WTC11 (cell line): Measurements from ENCODE around the gene HBA2.

ENCODE experiments used
- CREB1 ChIP-seq: sonication (generic); formaldehyde crosslinking; IDR thresholded peaks from 2 replicates; pipeline ENCODE4 v1.8.0; 2023; ENCODE audit warnings: mild to moderate bottlenecking, missing genetic modification reagents
- FOXP1 ChIP-seq: sonication (generic); formaldehyde crosslinking; IDR thresholded peaks from 2 replicates; pipeline ENCODE4 v1.8.0; 2022; ENCODE audit warnings: missing genetic modification reagents, mild to moderate bottlenecking, moderate library complexity, borderline replicate concordance
- MXD4 ChIP-seq: fragments of 250-450 bp; sonication (Bioruptor Pico); IDR thresholded peaks from 2 replicates; pipeline ENCODE4 v1.8.0; 2021; ENCODE audit warnings: mild to moderate bottlenecking, moderate library complexity, borderline replicate concordance
- NR1H2 ChIP-seq: sonication (generic); formaldehyde crosslinking; IDR thresholded peaks from 2 replicates; pipeline ENCODE4 v1.9.0; 2021; ENCODE audit warnings: mild to moderate bottlenecking, moderate library complexity, missing genetic modification reagents
- RELA ChIP-seq: sonication (generic); formaldehyde crosslinking; IDR thresholded peaks from 2 replicates; pipeline ENCODE4 v1.8.1; 2022; ENCODE audit warnings: missing genetic modification reagents, mild to moderate bottlenecking, borderline replicate concordance
- SOX15 ChIP-seq: fragments of 250-450 bp; sonication (Bioruptor Pico); IDR thresholded peaks from 2 replicates; pipeline ENCODE4 v1.9.0; 2021; ENCODE audit warnings: mild to moderate bottlenecking
- SP1 ChIP-seq: sonication (generic); formaldehyde crosslinking; conservative IDR thresholded peaks from 2 replicates; pipeline ENCODE4 v1.8.1; 2022; ENCODE audit warnings: missing genetic modification reagents
- TF ChIP-seq, protein P1 (sequence below): fragments of 200-600 bp; IDR thresholded peaks from 2 replicates; pipeline ENCODE4 v1.8.0; 2022; ENCODE audit warnings: antibody characterized with exemption
- TF ChIP-seq, protein P2 (sequence below): sonication (generic); formaldehyde crosslinking; IDR thresholded peaks from 2 replicates; pipeline ENCODE4 v1.8.0; 2022; ENCODE audit warnings: mild to moderate bottlenecking, missing genetic modification reagents
- TF ChIP-seq, protein P3 (sequence below): sonication (generic); formaldehyde crosslinking; IDR thresholded peaks from 2 replicates; pipeline ENCODE4 v1.8.0; 2022; ENCODE audit warnings: missing genetic modification reagents
- TF ChIP-seq, protein P4 (sequence below): sonication (generic); formaldehyde crosslinking; IDR thresholded peaks from 2 replicates; pipeline ENCODE4 v1.8.1; 2023; ENCODE audit warnings: mild to moderate bottlenecking, missing genetic modification reagents, moderate library complexity
- TF ChIP-seq, protein P5 (sequence below): sonication (generic); formaldehyde crosslinking; IDR thresholded peaks from 2 replicates; pipeline ENCODE4 v1.8.1; 2023; ENCODE audit warnings: mild to moderate bottlenecking, missing genetic modification reagents
- TF ChIP-seq, protein P6 (sequence below): sonication (generic); formaldehyde crosslinking; IDR thresholded peaks from 2 replicates; pipeline ENCODE4 v1.8.1; 2023; ENCODE audit warnings: mild to moderate bottlenecking, moderate library complexity, missing genetic modification reagents

DNA sequence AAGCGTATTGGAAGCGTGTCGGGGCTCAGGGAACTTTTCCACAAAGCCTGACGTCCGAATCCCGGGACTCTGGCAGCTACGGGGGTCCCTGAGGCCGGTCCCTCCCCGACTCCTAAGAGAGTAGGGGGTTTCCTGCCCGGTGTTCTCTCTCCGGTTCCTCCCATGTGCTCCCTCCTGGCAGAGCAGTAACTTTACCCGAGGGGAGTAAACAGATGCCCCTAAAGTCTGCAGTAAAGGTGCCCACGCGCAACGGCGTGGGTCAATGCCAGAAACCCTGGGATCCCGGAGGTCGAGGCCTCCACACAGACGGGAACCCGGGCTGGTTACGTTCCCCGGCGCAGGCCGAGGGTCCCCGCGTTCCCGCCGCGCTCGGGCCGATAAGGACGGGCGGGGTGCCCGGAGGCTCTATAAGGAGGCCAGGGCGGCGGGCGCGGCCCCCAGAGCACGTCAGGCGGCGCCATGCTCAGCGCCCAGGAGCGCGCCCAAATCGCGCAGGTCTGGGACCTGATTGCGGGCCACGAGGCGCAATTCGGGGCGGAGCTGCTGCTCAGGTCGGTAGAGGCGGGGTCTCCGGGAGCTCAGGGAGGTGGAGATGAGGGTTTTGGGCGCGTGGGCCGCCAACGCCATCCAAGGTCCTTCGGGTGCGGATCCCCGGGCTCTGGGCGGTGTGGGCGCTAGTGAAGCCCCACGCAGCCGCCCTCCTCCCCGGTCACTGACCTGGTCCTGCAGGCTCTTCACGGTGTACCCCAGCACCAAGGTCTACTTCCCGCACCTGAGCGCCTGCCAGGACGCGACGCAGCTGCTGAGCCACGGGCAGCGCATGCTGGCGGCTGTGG, 6.9 kb upstream of the HBA2 start, which contains the start of gene HBM:
- TF ChIP-seq, protein P1, sequence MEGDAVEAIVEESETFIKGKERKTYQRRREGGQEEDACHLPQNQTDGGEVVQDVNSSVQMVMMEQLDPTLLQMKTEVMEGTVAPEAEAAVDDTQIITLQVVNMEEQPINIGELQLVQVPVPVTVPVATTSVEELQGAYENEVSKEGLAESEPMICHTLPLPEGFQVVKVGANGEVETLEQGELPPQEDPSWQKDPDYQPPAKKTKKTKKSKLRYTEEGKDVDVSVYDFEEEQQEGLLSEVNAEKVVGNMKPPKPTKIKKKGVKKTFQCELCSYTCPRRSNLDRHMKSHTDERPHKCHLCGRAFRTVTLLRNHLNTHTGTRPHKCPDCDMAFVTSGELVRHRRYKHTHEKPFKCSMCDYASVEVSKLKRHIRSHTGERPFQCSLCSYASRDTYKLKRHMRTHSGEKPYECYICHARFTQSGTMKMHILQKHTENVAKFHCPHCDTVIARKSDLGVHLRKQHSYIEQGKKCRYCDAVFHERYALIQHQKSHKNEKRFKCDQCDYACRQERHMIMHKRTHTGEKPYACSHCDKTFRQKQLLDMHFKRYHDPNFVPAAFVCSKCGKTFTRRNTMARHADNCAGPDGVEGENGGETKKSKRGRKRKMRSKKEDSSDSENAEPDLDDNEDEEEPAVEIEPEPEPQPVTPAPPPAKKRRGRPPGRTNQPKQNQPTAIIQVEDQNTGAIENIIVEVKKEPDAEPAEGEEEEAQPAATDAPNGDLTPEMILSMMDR = no peak
- peak; percentile 23; the same call in 1 of the 2 replicates for TF ChIP-seq FOXP1
- TF ChIP-seq NR1H2 (CRISPR knock-in tag) = no peak
- TF ChIP-seq, protein P2, sequence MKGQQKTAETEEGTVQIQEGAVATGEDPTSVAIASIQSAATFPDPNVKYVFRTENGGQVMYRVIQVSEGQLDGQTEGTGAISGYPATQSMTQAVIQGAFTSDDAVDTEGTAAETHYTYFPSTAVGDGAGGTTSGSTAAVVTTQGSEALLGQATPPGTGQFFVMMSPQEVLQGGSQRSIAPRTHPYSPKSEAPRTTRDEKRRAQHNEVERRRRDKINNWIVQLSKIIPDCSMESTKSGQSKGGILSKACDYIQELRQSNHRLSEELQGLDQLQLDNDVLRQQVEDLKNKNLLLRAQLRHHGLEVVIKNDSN (CRISPR knock-in tag) = no peak
- TF ChIP-seq SOX15 (CRISPR knock-in tag) = no peak
- TF ChIP-seq, protein P3, sequence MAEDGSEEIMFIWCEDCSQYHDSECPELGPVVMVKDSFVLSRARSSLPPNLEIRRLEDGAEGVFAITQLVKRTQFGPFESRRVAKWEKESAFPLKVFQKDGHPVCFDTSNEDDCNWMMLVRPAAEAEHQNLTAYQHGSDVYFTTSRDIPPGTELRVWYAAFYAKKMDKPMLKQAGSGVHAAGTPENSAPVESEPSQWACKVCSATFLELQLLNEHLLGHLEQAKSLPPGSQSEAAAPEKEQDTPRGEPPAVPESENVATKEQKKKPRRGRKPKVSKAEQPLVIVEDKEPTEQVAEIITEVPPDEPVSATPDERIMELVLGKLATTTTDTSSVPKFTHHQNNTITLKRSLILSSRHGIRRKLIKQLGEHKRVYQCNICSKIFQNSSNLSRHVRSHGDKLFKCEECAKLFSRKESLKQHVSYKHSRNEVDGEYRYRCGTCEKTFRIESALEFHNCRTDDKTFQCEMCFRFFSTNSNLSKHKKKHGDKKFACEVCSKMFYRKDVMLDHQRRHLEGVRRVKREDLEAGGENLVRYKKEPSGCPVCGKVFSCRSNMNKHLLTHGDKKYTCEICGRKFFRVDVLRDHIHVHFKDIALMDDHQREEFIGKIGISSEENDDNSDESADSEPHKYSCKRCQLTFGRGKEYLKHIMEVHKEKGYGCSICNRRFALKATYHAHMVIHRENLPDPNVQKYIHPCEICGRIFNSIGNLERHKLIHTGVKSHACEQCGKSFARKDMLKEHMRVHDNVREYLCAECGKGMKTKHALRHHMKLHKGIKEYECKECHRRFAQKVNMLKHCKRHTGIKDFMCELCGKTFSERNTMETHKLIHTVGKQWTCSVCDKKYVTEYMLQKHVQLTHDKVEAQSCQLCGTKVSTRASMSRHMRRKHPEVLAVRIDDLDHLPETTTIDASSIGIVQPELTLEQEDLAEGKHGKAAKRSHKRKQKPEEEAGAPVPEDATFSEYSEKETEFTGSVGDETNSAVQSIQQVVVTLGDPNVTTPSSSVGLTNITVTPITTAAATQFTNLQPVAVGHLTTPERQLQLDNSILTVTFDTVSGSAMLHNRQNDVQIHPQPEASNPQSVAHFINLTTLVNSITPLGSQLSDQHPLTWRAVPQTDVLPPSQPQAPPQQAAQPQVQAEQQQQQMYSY (CRISPR knock-in tag) = no peak
- TF ChIP-seq, protein P4, sequence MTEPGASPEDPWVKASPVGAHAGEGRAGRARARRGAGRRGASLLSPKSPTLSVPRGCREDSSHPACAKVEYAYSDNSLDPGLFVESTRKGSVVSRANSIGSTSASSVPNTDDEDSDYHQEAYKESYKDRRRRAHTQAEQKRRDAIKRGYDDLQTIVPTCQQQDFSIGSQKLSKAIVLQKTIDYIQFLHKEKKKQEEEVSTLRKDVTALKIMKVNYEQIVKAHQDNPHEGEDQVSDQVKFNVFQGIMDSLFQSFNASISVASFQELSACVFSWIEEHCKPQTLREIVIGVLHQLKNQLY = no peak
- no peak for TF ChIP-seq CREB1 (CRISPR knock-in tag)
- TF ChIP-seq, protein P5, sequence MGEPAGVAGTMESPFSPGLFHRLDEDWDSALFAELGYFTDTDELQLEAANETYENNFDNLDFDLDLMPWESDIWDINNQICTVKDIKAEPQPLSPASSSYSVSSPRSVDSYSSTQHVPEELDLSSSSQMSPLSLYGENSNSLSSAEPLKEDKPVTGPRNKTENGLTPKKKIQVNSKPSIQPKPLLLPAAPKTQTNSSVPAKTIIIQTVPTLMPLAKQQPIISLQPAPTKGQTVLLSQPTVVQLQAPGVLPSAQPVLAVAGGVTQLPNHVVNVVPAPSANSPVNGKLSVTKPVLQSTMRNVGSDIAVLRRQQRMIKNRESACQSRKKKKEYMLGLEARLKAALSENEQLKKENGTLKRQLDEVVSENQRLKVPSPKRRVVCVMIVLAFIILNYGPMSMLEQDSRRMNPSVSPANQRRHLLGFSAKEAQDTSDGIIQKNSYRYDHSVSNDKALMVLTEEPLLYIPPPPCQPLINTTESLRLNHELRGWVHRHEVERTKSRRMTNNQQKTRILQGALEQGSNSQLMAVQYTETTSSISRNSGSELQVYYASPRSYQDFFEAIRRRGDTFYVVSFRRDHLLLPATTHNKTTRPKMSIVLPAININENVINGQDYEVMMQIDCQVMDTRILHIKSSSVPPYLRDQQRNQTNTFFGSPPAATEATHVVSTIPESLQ (CRISPR knock-in tag) = no peak
- TF ChIP-seq SP1 = no peak
- no peak for TF ChIP-seq RELA (CRISPR knock-in tag)
- no peak for TF ChIP-seq MXD4 (CRISPR knock-in tag)
- TF ChIP-seq, protein P6, sequence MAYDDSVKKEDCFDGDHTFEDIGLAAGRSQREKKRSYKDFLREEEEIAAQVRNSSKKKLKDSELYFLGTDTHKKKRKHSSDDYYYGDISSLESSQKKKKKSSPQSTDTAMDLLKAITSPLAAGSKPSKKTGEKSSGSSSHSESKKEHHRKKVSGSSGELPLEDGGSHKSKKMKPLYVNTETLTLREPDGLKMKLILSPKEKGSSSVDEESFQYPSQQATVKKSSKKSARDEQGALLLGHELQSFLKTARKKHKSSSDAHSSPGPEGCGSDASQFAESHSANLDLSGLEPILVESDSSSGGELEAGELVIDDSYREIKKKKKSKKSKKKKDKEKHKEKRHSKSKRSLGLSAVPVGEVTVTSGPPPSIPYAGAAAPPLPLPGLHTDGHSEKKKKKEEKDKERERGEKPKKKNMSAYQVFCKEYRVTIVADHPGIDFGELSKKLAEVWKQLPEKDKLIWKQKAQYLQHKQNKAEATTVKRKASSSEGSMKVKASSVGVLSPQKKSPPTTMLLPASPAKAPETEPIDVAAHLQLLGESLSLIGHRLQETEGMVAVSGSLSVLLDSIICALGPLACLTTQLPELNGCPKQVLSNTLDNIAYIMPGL = no peak
